ENCODE data around the gene C2CD5. TPM values are rescaled to one million over a fixed set of nuclear protein-coding genes. Genes with fewer than 3 reads are reported as not detected.

Gene C2CD5
- total and polyA plus RNA-seq, 2 of the 4 experiments (the other 2 are of a cell fraction) = 14.5 to 15.8 TPM

DNA sequence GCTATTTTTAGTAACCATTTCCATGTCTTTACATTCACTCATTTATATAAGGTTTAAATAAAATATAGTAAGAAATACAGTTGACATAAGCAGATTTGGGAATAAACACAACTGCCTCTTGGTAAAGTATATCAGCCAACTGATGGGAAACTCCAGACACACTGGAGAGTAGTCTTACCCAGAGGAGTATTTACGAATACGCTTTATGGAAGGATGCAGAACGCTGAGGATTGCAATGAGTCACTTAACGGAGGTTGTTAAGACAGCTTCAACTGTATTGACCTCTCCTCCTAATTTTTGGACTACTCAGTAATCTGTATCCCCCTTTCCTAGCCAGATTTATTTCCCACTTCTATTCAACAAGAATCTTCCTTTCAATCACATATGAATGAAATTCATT, 6.0 kb downstream of the C2CD5 start:
- in situ Hi-C loops (cut with MboI; ENCODE audit: low sequenced_read_pairs) = no loop called here
- no peak overlapping the region for H3K9ac ChIP-seq (ENCODE audit: low read depth, low read length)
- ATAC-seq (ENCODE audit: low read depth) = no peak
- H3K9me1 ChIP-seq (ENCODE audit: insufficient read depth, low read length) = no peaks in the 10 kb centered on the region
- no peaks in the 10 kb centered on the region for H3K9me3 ChIP-seq (ENCODE audit: control insufficient read depth, insufficient read depth, low read length)
- H4K91ac ChIP-seq (ENCODE audit: insufficient read depth, low read depth, low read length) = no peak overlapping the region
- H3K27me3 ChIP-seq (ENCODE audit: control insufficient read depth, insufficient read depth, low read length) = no peaks in the 10 kb centered on the region
- BruUV-seq (replicated peaks) = no TSS peak
- ChIA-PET POLR2A (ENCODE audit: unreplicated experiment) (interaction anchor here (0.6 kb wide), 1 partner anchor 14 kb away, joined by 3 read pairs; no protein-coding TSS in a partner anchor), CTCF (no interaction called here)
- H2BK20ac ChIP-seq (ENCODE audit: low read depth, low read length) = no peak overlapping the region
- no peak overlapping the region for H3K4me2 ChIP-seq (ENCODE audit: low read depth, low read length)
- H3K18ac ChIP-seq (ENCODE audit: low read depth, low read length) = no peak overlapping the region
- WGBS, 2 experiments (ENCODE audit: extremely low coverage in 2 of 2, insufficient read length in 1 of 2) = no CpG with 5 or more reads among the region's 4 CpGs
- H3K4me1 ChIP-seq (ENCODE audit: control insufficient read depth, insufficient read depth, low read length) = peaks cover 5% of the 10 kb centered on the region
- H4K8ac ChIP-seq (ENCODE audit: low read depth in 2 of 2, low read length in 2 of 2) = no peak overlapping the region; a peak in 1 of 4 replicates
- no peak overlapping the region for H2AFZ ChIP-seq (replicated peaks; ENCODE audit: low read length, poor library complexity)
- dilution Hi-C loops (cut with HindIII; ENCODE audit: low sequenced_read_pairs, unreplicated experiment) = no loop called here
- H3K56ac ChIP-seq (ENCODE audit: extremely low read depth, insufficient read depth, low read length) = no peak overlapping the region
- H2BK120ac ChIP-seq (ENCODE audit: low read depth, low read length) = no peak overlapping the region
- H2BK5ac ChIP-seq (ENCODE audit: low read depth, low read length, poor library complexity, severe bottlenecking) = no peak overlapping the region
- H3K4ac ChIP-seq (ENCODE audit: low read depth, low read length) = no peak overlapping the region
- H3K79me1 ChIP-seq (ENCODE audit: low read depth in 1 of 2, low read length in 2 of 2) = peaks cover 8 to 35% of the 10 kb centered on the region in 2 experiments
- H3K27ac ChIP-seq (ENCODE audit: insufficient read depth, low read length) = no peak overlapping the region
- TF ChIP-seq RFX5 (IDR thresholded peaks at IDR 0.05; ENCODE audit: low read depth, low read length) = no peak
- no peak overlapping the region for H2BK15ac ChIP-seq (ENCODE audit: low read depth, low read length)
- intact Hi-C loops (cut with micrococcal nuclease) = no loop called here
- DNase-seq = peak; percentile 46
- H3K36me3 ChIP-seq (ENCODE audit: control insufficient read depth, insufficient read depth, low read length) = peaks cover 4% of the 10 kb centered on the region; the same call in 1 of the 2 replicates
- no peak overlapping the region for H2AK5ac ChIP-seq (ENCODE audit: low read depth, low read length)
- H4K5ac ChIP-seq (ENCODE audit: low read depth, low read length) = no peak overlapping the region
- H3K14ac ChIP-seq (replicated peaks; ENCODE audit: low read depth, low read length) = no peak overlapping the region
- H2AK9ac ChIP-seq (replicated peaks; ENCODE audit: low read depth, low read length, poor library complexity) = no peak overlapping the region
- H4K20me1 ChIP-seq (ENCODE audit: insufficient read depth, low read length) = no peaks in the 10 kb centered on the region
- H3K23ac ChIP-seq (ENCODE audit: low read depth, low read length) = no peak overlapping the region
- no peak overlapping the region for H3K4me3 ChIP-seq (ENCODE audit: insufficient read depth, low read depth, low read length)

Data from IMR-90 (cell line).